Epidermal melanocyte (primary cell): ENCODE data around the gene HMMR.

Experiments
- DNase-seq: peaks from one replicate; pipeline ENCODE4 v3.0.0; 2011; ENCODE audit warnings: low spot score; ENCODE audit not compliant: insufficient read length

HMMR gene

GRCh38 chr5:163456840-163457239, 3.6 kb upstream of the HMMR start:
- no peak for DNase-seq

DNA sequence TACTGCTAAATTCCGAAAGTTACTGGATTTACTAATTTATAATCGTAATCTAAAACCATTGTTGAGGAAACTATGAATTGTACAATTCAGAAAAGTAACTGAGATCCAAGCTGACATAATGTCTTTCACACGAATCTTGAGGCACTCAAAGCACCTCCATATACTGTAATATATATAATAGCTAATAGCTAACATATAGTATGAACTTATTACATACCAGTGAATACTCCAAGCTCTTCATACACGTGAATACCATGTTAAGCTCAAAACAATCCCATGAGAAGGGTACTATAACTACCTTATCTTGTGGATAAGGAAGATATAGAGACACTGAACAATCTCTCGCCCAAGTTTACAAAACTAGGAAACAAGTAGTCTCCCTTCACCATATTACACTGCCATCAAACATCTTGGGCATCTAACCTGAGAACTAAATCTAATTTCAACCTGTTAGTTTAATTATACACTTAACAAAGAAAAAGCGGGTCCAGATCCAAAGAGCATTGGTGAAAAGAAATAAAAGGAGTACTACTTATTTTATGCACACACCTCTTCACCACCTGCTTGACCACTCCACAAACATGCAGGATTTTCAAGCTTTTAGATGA, 1.6 kb upstream of the HMMR start:
- DNase-seq: no peak

- DNase-seq: no peak
These were observed 992 bp upstream of the HMMR start for GRCh38 chr5:163459462-163459818.

GRCh38 chr5:163459819-163460561, 442 bp upstream of the HMMR start, which contains the start of gene NUDCD2:
Gene NUDCD2 (minus strand): TSS chr5:163460102. CDS start chr5:163460050, 52 bp downstream.
- peak; percentile 51 for DNase-seq

DNA sequence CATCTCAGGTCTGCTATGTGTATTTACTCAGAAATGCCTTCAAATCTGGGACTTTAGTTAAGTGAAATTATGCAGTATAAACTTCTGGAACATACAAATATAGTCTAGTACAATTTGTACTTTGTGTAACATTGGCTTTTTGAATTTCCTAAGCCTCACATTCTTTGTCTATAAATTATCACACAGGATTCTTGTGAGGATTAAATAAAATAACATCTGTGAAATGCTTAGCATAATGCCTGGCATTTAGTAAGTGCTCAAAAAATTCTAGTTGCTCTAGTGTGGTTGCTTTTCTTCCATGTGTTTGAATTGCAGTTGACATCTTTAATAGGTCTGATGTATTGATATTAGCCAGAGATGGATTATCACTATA, 2.6 kb downstream of the HMMR start:
- no peak for DNase-seq

- no peak for DNase-seq
These were observed 7.2 kb downstream of the HMMR start for GRCh38 chr5:163467682-163468081.

DNA sequence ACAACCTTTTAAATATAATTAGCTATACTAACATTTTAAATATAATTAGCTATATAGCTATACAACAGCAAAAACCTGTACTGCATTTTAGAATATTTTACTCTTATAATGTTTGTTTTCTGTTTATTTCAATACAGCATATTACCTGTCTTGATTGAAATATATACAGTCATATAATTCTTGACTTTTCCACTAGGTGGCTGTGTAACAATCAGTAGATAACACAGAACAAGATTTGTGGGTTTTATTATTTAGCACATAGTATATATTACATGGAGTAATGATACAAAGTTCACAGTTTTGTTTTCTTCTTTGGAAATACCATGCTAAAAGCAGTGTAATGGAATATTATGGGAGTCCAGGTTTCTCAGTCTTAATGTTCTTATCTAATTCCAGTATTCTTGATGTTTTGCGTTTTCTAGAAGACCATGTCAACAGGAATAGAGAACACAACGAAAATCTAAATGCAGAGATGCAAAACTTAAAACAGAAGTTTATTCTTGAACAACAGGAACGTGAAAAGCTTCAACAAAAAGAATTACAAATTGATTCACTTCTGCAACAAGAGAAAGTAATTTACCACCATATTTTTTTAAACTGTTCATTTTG, 13.3 kb downstream of the HMMR start:
- DNase-seq: peak; percentile 18

GRCh38 chr5:163475411-163475810, 15.0 kb downstream of the HMMR start:
- no peak for DNase-seq

DNA sequence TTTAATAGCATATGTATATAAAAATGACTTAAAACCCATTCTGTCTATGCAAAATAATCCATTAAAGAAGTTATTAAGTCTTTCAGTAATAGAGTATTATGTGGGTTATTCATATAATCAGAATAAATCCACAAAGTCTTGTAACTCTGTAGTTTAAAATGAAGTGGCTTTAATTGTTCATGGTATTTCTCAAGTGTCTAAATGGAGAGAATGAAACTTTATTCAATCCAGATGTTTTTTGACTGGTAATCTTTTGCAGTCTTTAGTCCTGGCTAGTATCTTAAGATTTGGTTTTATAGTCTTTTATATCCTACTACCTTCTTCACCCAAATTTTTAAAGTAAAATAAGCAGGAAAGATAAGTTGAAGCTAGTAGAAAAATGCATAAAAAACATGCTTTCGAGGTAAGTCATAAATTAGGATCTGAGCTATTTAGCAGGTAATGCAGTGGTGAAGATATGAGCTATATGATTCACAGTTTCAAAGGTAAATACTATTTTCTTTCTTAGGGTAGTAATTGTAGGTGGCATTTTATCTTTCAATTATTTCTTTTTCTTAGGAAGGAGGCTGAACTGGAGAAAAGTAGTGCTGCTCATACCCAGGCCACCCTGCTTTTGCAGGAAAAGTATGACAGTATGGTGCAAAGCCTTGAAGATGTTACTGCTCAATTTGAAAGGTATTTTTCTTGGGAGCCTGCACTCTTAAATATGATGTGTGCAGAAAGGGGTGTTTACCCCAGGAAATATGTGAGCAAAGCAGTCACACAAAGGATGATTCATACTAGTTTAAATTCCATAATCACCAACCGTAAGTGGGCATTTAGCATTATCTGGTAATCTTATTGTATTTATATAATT, 17.9 kb downstream of the HMMR start:
- DNase-seq: no peak

DNA sequence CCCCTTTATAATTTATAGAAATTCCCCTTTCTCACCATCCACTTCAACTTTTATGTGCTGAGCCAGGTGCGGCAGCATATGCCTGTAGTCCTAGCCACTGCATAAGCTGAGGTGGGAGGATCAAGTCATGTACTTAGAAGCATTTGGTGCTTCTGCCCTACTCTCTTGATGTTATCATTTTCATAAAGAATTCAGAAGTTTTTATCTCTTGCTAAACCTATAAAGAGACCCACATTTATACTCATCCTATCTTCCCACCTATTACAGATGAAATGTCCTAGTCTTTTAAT, 18.5 kb downstream of the HMMR start:
- DNase-seq: no peak

- DNase-seq: no peak
These were observed 28.8 kb downstream of the HMMR start for GRCh38 chr5:163489055-163489744.

GRCh38 chr5:163489745-163490075, 29.3 kb downstream of the HMMR start:
- DNase-seq: no peak

GRCh38 chr5:163496286-163496685, 35.9 kb downstream of the HMMR start:
- DNase-seq: no peak

DNA sequence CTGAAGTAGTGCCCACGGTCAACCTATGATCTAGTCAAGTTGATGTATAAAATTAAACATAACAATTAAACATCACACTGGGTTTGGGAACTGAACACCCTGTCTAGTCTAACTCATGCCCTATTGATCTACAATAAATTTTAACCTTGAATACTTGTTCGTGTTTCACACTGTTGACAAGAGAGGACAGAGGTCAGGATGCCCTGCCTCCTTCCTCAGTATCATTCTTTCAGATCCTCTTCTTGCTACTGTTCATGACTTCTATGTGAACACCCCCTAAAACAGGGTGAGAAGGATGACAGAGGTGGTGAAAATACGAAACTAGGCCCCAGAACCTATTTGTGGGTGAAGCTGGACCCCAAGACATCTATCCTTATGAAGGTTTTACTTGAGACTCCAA, 36.9 kb downstream of the HMMR start:
- no peak for DNase-seq

DNA sequence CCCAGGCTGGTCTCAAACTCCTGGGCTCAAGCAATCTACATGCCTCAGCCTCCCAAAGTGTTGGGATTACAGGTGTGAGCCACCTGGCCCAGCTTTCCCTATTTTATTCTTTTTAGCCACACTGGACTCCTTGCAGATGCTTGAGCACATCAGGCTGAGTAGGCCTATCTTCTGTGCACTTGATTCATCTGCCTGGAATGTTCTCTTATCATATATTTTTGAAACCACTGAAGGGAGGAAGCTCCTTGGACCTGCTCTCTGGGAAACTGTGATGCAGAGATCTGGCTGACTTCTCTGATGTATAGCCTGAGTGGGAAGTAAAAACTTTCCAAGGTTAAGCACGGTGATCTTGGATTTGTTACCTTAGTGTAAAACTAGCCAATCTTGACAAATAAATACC, 38.5 kb downstream of the HMMR start:
- DNase-seq: no peak

DNA sequence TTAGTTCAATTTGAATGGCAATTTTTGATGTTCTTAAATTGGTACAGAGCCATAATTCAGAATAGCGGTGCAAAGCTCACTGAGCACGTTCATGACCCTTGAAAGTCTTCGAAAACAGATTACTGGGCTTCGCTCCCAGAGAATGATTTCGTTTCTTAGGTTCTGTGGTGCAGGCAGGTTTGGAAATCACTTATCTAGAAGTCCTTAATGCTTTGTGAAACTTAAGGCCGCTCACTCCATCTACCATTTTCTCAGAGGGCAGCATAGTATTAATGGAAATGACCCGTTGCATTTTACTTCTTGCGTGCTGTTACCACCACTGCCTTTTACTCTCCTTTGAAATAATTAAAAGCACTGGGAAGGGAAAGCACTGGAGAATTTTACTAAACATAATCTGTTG, 42.1 kb downstream of the HMMR start:
- no peak for DNase-seq

DNA sequence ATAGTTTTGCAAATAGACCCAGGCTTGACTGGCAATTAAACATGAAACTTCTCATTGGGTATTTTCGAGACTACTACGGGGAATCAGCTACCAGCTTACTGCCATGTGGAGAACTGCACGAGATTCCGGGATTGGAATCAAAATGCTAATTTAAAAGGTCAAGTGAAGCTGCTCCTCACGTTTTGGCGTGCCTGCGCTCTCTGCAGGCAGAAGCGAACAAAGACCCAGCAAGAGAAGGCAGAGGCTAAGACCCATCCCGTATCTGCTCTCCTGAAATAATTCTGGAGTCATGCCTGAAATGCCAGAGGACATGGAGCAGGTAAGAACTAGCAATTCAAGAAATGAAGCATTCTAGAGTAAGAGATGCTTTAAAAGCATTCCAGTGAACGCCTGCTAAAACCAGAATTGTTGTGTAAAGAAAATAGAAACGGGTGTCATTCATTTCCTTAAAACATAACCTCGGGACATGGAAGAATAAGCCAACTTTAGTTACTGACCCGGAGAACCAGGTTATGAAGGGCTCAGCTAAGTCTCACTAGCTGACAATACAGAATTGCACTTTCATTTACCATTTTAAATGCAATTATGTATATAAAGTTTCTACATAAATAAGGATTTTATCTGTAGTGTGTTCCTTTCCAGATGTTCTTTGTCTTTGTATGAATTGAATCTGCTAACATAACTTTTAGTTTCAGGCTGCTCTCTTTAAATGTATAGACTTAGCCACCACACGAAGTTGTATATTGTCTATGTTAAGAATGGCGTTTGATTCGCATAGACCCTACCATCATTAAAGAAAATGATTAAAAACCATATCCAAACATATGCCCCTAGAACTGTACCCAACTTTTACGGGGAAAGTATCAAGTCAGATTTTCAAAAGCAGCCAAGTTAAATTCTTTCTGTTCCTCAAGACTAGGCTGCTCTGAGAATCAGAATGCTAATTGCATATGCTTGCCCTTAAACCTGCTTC, 43.0 kb downstream of the HMMR start:
- peak; percentile 60 for DNase-seq

GRCh38 chr5:163504079-163504931, 43.9 kb downstream of the HMMR start:
- no peak for DNase-seq

DNA sequence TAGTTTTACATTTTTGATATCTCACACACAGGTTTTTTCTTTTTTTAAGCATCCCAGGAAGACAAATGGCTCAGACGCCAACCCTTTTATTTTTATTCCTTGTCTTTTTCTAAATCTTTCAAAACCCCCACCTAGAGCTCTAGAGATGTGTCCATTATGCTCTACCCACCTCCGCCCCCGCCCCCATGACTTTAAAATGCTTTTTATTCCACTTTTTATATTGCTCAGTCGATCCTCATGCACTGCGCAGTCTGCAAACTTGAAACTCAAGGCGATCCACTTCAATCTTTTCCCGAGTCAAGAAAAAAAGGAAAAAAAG, 44.6 kb downstream of the HMMR start:
- no peak for DNase-seq
